ENCODE data around the gene ZFYVE28. TPM values are rescaled to one million over a fixed set of nuclear protein-coding genes. Genes with fewer than 3 reads are reported as not detected.

Gene ZFYVE28
- total RNA-seq, 1 donor from 2014 or later, result 5.9 TPM

DNA sequence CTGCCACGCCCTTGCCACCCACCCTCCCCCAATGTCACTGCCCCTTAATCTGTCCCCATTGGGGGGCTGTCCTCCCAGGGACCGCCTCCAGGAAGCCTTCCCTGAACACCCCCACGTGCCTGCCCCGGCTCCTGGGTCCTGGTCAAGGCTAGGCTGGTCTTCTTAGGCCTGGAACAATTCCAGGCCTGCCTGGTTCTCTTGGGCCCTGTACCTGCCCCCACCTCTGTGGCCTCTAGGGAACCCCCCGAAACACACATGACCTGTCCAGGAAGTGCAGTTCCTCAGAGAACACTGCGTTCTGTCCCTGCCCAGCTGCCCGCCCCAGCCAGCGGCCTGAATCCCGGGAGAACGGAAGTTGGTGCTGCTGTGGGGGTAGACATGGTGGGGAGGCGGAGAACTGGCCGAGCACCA is 161.7 kb downstream of the ZFYVE28 start:
- CTCF ChIA-PET, result no interaction called here
- TF ChIP-seq, protein P1, sequence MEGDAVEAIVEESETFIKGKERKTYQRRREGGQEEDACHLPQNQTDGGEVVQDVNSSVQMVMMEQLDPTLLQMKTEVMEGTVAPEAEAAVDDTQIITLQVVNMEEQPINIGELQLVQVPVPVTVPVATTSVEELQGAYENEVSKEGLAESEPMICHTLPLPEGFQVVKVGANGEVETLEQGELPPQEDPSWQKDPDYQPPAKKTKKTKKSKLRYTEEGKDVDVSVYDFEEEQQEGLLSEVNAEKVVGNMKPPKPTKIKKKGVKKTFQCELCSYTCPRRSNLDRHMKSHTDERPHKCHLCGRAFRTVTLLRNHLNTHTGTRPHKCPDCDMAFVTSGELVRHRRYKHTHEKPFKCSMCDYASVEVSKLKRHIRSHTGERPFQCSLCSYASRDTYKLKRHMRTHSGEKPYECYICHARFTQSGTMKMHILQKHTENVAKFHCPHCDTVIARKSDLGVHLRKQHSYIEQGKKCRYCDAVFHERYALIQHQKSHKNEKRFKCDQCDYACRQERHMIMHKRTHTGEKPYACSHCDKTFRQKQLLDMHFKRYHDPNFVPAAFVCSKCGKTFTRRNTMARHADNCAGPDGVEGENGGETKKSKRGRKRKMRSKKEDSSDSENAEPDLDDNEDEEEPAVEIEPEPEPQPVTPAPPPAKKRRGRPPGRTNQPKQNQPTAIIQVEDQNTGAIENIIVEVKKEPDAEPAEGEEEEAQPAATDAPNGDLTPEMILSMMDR (IDR thresholded peaks at IDR 0.05), result no peak
- peaks cover 17% of the 10 kb centered on the region for H3K4me1 Mint-ChIP-seq
- no peaks in the 10 kb centered on the region for H3K9me3 Mint-ChIP-seq
- H3K27me3 Mint-ChIP-seq, result no peaks in the 10 kb centered on the region
- no peak for ATAC-seq (ENCODE audit: low read depth)
- POLR2A ChIA-PET, result no interaction called here
- peak overlapping the region; percentile 79 for H3K27ac Mint-ChIP-seq
- intact Hi-C loops (cut with micrococcal nuclease), result no loop called here
- H3K4me3 Mint-ChIP-seq, result no peak overlapping the region
- peaks cover 34% of the 10 kb centered on the region for H3K36me3 Mint-ChIP-seq (ENCODE audit: low read depth)
- peak; percentile 7 for DNase-seq

GRCh38 chr4:2256156-2256731 is 162.2 kb downstream of the ZFYVE28 start:
- DNase-seq, result peak; percentile 11
- H3K4me3 Mint-ChIP-seq, result no peak overlapping the region
- no peaks in the 10 kb centered on the region for H3K9me3 Mint-ChIP-seq
- H3K36me3 Mint-ChIP-seq (ENCODE audit: low read depth), result peaks cover 38% of the 10 kb centered on the region
- H3K27me3 Mint-ChIP-seq, result no peaks in the 10 kb centered on the region
- intact Hi-C loops (cut with micrococcal nuclease), result no loop called here
- no peak for ATAC-seq (ENCODE audit: low read depth)
- CTCF ChIA-PET, result no interaction called here
- TF ChIP-seq, protein P1 (IDR thresholded peaks at IDR 0.05), result no peak
- peaks cover 17% of the 10 kb centered on the region for H3K4me1 Mint-ChIP-seq
- POLR2A ChIA-PET, result no interaction called here
- H3K27ac Mint-ChIP-seq, result no peak overlapping the region

DNA sequence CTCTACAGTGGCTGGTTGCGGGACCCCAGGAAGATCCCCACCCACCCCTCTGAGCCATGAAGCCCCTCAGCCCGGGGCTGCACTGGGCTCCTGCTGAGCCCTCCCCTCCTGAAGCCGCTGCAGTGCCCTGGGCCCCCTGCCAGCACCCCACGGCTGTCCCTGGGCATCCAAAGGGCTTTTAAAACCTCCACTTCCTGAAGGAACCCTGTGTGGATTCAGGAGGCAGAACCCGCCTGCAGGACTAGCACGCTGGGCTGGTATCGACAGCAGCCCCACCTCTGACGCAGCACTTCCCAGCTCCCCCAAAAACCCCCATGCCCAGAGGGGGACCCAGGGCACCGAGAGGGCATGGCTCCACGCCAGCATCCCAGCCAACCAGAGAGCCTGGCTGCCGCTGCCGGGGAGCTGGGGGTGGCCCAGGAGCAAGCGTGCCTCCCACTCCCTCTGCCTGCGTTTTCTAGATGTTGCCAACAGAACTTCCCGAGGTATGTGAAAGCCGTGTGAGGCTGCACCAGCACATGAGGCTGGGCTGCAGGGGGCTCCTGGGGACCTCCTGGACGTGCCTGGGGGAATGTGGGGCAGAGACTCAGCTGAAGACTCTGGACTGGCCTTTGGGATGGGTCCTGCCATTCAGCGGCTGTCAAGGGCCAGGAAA is 162.8 kb downstream of the ZFYVE28 start:
- CTCF ChIA-PET, result no interaction called here
- Mint-ChIP-seq H3K9me3 (no peaks in the 10 kb centered on the region), H3K27ac (no peak overlapping the region), H3K4me1 (peaks cover 17% of the 10 kb centered on the region), H3K4me3 (no peak overlapping the region), H3K36me3 (ENCODE audit: low read depth) (peaks cover 43% of the 10 kb centered on the region), H3K27me3 (no peaks in the 10 kb centered on the region)
- intact Hi-C loops (cut with micrococcal nuclease), result no loop called here
- POLR2A ChIA-PET, result no interaction called here
- TF ChIP-seq, protein P1 (IDR thresholded peaks at IDR 0.05), result no peak
- ATAC-seq (ENCODE audit: low read depth) (no peak), DNase-seq (peak; percentile 11)

DNA sequence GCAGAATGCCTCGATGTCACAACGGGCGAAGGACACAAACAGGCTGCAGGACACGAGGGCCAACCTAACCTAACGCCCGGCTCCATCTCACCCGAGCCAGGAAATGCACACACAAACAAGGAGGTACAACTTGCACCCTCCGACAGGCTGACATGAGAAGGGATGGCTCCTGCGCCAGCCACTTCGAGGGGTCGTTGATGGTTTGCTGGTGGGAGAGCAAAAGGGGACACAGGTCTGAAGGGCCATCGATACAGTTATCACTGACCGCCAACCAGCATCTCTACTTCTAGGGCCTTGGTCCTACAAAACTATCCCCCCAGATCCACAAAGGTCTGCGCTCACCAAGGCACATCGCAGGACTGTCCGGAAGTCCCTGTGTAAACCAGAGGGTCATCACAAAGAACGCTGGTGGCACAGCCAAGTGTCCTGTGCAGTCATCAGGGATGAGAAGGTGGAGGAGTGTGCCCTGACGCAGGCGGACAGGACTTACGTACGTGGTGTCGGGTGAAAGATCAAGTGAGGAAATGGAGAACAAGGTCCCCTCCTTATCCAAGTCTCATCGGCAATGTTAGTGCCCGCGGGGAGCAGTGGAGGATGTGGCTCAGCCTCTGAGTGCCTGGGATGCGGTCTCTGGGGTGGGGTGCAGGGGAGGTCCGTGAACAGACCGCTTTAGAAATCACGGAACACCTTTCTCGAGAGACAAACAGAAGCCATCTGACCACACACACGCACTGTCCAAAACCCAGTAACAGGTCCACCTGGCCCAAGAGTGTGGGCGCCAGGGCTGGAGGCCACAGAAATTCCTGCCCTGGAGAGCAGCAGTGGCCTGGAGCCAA is 163.6 kb downstream of the ZFYVE28 start:
- peaks cover 13% of the 10 kb centered on the region for H3K4me1 Mint-ChIP-seq
- intact Hi-C loops (cut with micrococcal nuclease), result no loop called here
- H3K36me3 Mint-ChIP-seq (ENCODE audit: low read depth), result peaks cover 47% of the 10 kb centered on the region
- DNase-seq, result peak; percentile 8
- CTCF ChIA-PET, result no interaction called here
- no peak overlapping the region for H3K4me3 Mint-ChIP-seq
- no peak for ATAC-seq (ENCODE audit: low read depth)
- POLR2A ChIA-PET, result interaction anchor here (0.6 kb wide), 1 partner anchor 237 kb away, joined by 4 read pairs; no protein-coding TSS in a partner anchor
- H3K9me3 Mint-ChIP-seq, result no peaks in the 10 kb centered on the region
- H3K27ac Mint-ChIP-seq, result no peak overlapping the region
- H3K27me3 Mint-ChIP-seq, result no peaks in the 10 kb centered on the region
- TF ChIP-seq, protein P1 (IDR thresholded peaks at IDR 0.05), result no peak

Measured in activated B cell treated with CpG ODN at 0.5 μM for 24 hours (primary cell).